ENCODE results near the gene UTP20. TPM values are rescaled to one million over a fixed set of nuclear protein-coding genes. Genes with fewer than 3 reads are reported as not detected.

UTP20 gene
- polyA plus RNA-seq, 1 experiment: 14.5 TPM

- peaks cover 6% of the 10 kb centered on the region for H3K9me3 ChIP-seq (ENCODE audit: control insufficient read depth, insufficient read depth, low read length)
- no peaks in the 10 kb centered on the region for H3K27me3 ChIP-seq (ENCODE audit: control insufficient read depth, insufficient read depth, low read length)
- POLR2A ChIA-PET: no interaction called here
- H3K4me3 ChIP-seq (ENCODE audit: low read depth, low read length): no peak overlapping the region
- no peak for TF ChIP-seq CTCF (IDR thresholded peaks at IDR 0.05; ENCODE audit: low read depth, low read length)
- no peak overlapping the region for H3K27ac ChIP-seq (ENCODE audit: low read depth, low read length)
- no peak for DNase-seq (ENCODE audit: low read depth, low spot score)
- CTCF ChIA-PET: no interaction called here
Observed at GRCh38 chr12:101238800-101239329, 41.0 kb upstream of the UTP20 start.

- TF ChIP-seq CTCF (IDR thresholded peaks at IDR 0.05; ENCODE audit: low read depth, low read length): no peak
- H3K9me3 ChIP-seq (ENCODE audit: control insufficient read depth, insufficient read depth, low read length): peaks cover 6% of the 10 kb centered on the region
- no peak overlapping the region for H3K4me3 ChIP-seq (ENCODE audit: low read depth, low read length)
- ChIA-PET CTCF (no interaction called here), POLR2A (no interaction called here)
- no peak for DNase-seq (ENCODE audit: low read depth, low spot score)
- H3K27ac ChIP-seq (ENCODE audit: low read depth, low read length): no peak overlapping the region
- no peaks in the 10 kb centered on the region for H3K27me3 ChIP-seq (ENCODE audit: control insufficient read depth, insufficient read depth, low read length)
Observed at GRCh38 chr12:101243074-101243473, 36.8 kb upstream of the UTP20 start.

- TF ChIP-seq CTCF (IDR thresholded peaks at IDR 0.05; ENCODE audit: low read depth, low read length): no peak
- Histone ChIP-seq H3K9me3 (ENCODE audit: control insufficient read depth, insufficient read depth, low read length) (peaks cover 6% of the 10 kb centered on the region), H3K4me3 (ENCODE audit: low read depth, low read length) (no peak overlapping the region), H3K27ac (ENCODE audit: low read depth, low read length) (no peak overlapping the region), H3K27me3 (ENCODE audit: control insufficient read depth, insufficient read depth, low read length) (no peaks in the 10 kb centered on the region)
- POLR2A ChIA-PET: no interaction called here
- CTCF ChIA-PET: no interaction called here
- no peak for DNase-seq (ENCODE audit: low read depth, low spot score)
Observed at GRCh38 chr12:101243616-101244015, 36.3 kb upstream of the UTP20 start.

GRCh38 chr12:101256266-101256665 lies 23.6 kb upstream of the UTP20 start:
- DNase-seq (ENCODE audit: low read depth, low spot score): no peak
- Histone ChIP-seq H3K27me3 (ENCODE audit: control insufficient read depth, insufficient read depth, low read length) (no peaks in the 10 kb centered on the region), H3K9me3 (ENCODE audit: control insufficient read depth, insufficient read depth, low read length) (no peaks in the 10 kb centered on the region), H3K27ac (ENCODE audit: low read depth, low read length) (no peak overlapping the region), H3K4me3 (ENCODE audit: low read depth, low read length) (no peak overlapping the region)
- no peak for TF ChIP-seq CTCF (IDR thresholded peaks at IDR 0.05; ENCODE audit: low read depth, low read length)
- POLR2A ChIA-PET: no interaction called here
- CTCF ChIA-PET: no interaction called here

GRCh38 chr12:101257357-101257756 lies 22.5 kb upstream of the UTP20 start:
- ChIA-PET POLR2A (no interaction called here), CTCF (no interaction called here)
- no peaks in the 10 kb centered on the region for H3K9me3 ChIP-seq (ENCODE audit: control insufficient read depth, insufficient read depth, low read length)
- no peak for TF ChIP-seq CTCF (IDR thresholded peaks at IDR 0.05; ENCODE audit: low read depth, low read length)
- no peaks in the 10 kb centered on the region for H3K27me3 ChIP-seq (ENCODE audit: control insufficient read depth, insufficient read depth, low read length)
- no peak overlapping the region for H3K4me3 ChIP-seq (ENCODE audit: low read depth, low read length)
- no peak for DNase-seq (ENCODE audit: low read depth, low spot score)
- H3K27ac ChIP-seq (ENCODE audit: low read depth, low read length): no peak overlapping the region
